ENCODE measurements around the gene MUC20. TPM values are rescaled to one million over a fixed set of nuclear protein-coding genes. Genes with fewer than 3 reads are reported as not detected.

Gene MUC20
- total and polyA plus RNA-seq, 4 donors = 1.1 to 9.7 (median 7.7) TPM

- TF ChIP-seq EGR1 (IDR thresholded peaks at IDR 0.05; ENCODE audit: low read depth in 2 of 2) = no peak
- no peak for TF ChIP-seq HNF4G (IDR thresholded peaks at IDR 0.05)
- no peak for TF ChIP-seq GABPA (IDR thresholded peaks at IDR 0.05 in 1 of 2, conservative IDR thresholded peaks at IDR 0.05 in 1 of 2)
Observed at GRCh38 chr3:195757827-195758226, 37.0 kb downstream of the MUC20 start (continued).

GRCh38 chr3:195758721-195759353 is 38.1 kb downstream of the MUC20 start:
- H3K4me3 ChIP-seq (ENCODE audit: low read depth in 1 of 3, low read length in 3 of 3) = no peak overlapping the region
- H3K4me1 ChIP-seq (ENCODE audit: control insufficient read depth in 4 of 4, insufficient read depth in 4 of 4, low read length in 3 of 4) = peaks cover 0 to 6% (median 0%) of the 10 kb centered on the region in 4 donors
- no peak for DNase-seq (ENCODE audit: low spot score)
- H3K27ac ChIP-seq (ENCODE audit: low read depth in 1 of 2, low read length in 2 of 2) = no peak overlapping the region
- 85% methylated on average over 19 of the region's 19 CpGs for WGBS
- no peaks in the 10 kb centered on the region for H3K9me3 ChIP-seq (ENCODE audit: control insufficient read depth in 4 of 4, low read length in 3 of 4)
- no peak overlapping the region for H3K9ac ChIP-seq (ENCODE audit: low read depth in 1 of 2, low read length in 2 of 2)
- H3K27me3 ChIP-seq (ENCODE audit: control insufficient read depth in 4 of 4, insufficient read depth in 4 of 4, low read length in 3 of 4) = peaks cover 0 to 2% (median 0%) of the 10 kb centered on the region in 4 donors
- no peaks in the 10 kb centered on the region for H3K36me3 ChIP-seq (ENCODE audit: control insufficient read depth in 4 of 4, insufficient read depth in 3 of 4, low read depth in 1 of 4, low read length in 3 of 4)
- TF ChIP-seq SP1 (IDR thresholded peaks at IDR 0.05) (no peak), RXRA (IDR thresholded peaks at IDR 0.05) (no peak)

DNA sequence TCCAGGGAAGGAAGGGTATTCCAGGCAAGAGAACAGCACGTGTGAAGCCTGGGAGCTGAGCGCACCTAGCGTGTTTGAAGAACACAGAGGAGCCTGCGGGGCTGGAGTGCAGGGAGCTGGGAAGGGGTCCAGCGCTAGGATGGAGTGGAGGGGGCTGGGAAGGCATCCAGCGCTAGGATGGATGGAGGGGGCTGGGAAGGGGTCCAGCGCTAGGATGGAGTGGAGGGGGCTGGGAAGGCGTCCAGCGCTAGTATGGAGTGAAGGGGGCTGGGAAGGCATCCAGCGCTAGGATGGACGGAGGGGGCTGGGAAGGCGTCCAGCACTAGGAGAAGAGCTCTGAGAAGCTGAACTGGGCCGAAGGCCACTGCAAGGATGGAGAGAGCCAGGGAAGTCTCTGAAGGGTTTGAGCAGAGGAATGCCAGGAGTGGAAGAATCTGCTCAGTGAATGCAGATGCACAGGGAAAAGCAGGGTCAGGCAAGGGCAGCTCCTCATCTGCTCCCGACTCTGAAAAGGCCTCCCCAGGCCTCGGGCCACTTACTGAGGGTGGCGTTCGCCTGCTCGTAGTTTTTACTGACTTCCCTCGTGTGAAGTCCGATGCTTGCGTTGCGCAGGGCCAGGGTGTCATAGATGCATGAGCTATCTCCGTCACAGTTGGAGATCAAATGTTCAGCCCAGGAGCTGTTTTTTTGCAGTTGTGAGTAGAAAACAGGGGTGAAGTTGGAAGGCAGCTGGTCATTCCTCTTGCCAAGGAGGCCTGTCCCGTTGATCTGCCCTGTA is 39.8 kb downstream of the MUC20 start:
- WGBS = 73% methylated on average over 24 of the region's 24 CpGs

More for the DNA sequence above, 39.8 kb downstream of the MUC20 start:
- no peaks in the 10 kb centered on the region for H3K9me3 ChIP-seq (ENCODE audit: control insufficient read depth in 4 of 4, low read length in 3 of 4)
- peaks cover 0 to 2% (median 0%) of the 10 kb centered on the region in 4 donors for H3K27me3 ChIP-seq (ENCODE audit: control insufficient read depth in 4 of 4, insufficient read depth in 4 of 4, low read length in 3 of 4)
- no peak overlapping the region for H3K27ac ChIP-seq (ENCODE audit: low read depth in 1 of 2, low read length in 2 of 2)
- H3K4me3 ChIP-seq (ENCODE audit: low read depth in 1 of 3, low read length in 3 of 3) = no peak overlapping the region
- H3K36me3 ChIP-seq (ENCODE audit: control insufficient read depth in 4 of 4, insufficient read depth in 3 of 4, low read depth in 1 of 4, low read length in 3 of 4) = no peaks in the 10 kb centered on the region
- H3K9ac ChIP-seq (ENCODE audit: low read depth in 1 of 2, low read length in 2 of 2) = no peak overlapping the region
- no peak for TF ChIP-seq GABPA (IDR thresholded peaks at IDR 0.05 in 1 of 2, conservative IDR thresholded peaks at IDR 0.05 in 1 of 2)
- TF ChIP-seq ZBTB33 (IDR thresholded peaks at IDR 0.05) = no peak
- TF ChIP-seq JUND (IDR thresholded peaks at IDR 0.05) = no peak
- TF ChIP-seq, protein P1, sequence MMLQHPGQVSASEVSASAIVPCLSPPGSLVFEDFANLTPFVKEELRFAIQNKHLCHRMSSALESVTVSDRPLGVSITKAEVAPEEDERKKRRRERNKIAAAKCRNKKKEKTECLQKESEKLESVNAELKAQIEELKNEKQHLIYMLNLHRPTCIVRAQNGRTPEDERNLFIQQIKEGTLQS (IDR thresholded peaks at IDR 0.05) = no peak
- TF ChIP-seq REST (IDR thresholded peaks at IDR 0.05) = no peak
- TF ChIP-seq, protein P2, sequence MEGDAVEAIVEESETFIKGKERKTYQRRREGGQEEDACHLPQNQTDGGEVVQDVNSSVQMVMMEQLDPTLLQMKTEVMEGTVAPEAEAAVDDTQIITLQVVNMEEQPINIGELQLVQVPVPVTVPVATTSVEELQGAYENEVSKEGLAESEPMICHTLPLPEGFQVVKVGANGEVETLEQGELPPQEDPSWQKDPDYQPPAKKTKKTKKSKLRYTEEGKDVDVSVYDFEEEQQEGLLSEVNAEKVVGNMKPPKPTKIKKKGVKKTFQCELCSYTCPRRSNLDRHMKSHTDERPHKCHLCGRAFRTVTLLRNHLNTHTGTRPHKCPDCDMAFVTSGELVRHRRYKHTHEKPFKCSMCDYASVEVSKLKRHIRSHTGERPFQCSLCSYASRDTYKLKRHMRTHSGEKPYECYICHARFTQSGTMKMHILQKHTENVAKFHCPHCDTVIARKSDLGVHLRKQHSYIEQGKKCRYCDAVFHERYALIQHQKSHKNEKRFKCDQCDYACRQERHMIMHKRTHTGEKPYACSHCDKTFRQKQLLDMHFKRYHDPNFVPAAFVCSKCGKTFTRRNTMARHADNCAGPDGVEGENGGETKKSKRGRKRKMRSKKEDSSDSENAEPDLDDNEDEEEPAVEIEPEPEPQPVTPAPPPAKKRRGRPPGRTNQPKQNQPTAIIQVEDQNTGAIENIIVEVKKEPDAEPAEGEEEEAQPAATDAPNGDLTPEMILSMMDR (IDR thresholded peaks at IDR 0.05; ENCODE audit: low read depth, low read length, missing input control) = no peak
- no peak for TF ChIP-seq RXRA (IDR thresholded peaks at IDR 0.05)
- TF ChIP-seq SP1 (IDR thresholded peaks at IDR 0.05) = no peak
- no peak for TF ChIP-seq EGR1 (IDR thresholded peaks at IDR 0.05; ENCODE audit: low read depth in 2 of 2)
- no peak for TF ChIP-seq HNF4A (conservative IDR thresholded peaks at IDR 0.05)
- TF ChIP-seq MAX (IDR thresholded peaks at IDR 0.05) = no peak
- no peak for TF ChIP-seq HNF4G (IDR thresholded peaks at IDR 0.05)
- no peak for TF ChIP-seq FOXA1 (IDR thresholded peaks at IDR 0.05)
- DNase-seq (ENCODE audit: low spot score) = no peak
- peaks cover 0 to 6% (median 0%) of the 10 kb centered on the region in 4 donors for H3K4me1 ChIP-seq (ENCODE audit: control insufficient read depth in 4 of 4, insufficient read depth in 4 of 4, low read length in 3 of 4)
